Activated naive CD4-positive, alpha-beta T cell treated with anti-CD3 and anti-CD28 coated beads, Interleukin-2, amount 50 U/mL, for 72 hours (primary cell): ENCODE measurements around the gene LNX1. TPM values are rescaled to one million over a fixed set of nuclear protein-coding genes. Genes with fewer than 3 reads are reported as not detected.

Source experiments
- ATAC-seq, 2 donors: fragments of 150-1000 bp; cut with Tn5 transposase; 2 replicates each; pipeline ENCODE4 v1.10.0; 2021; ENCODE audit warnings: mild to moderate bottlenecking in 2 of 2, moderate library complexity in 2 of 2
- DNase-seq, 2 donors: peaks; one replicate each; pipeline ENCODE4 v3.0.0; 2021 to 2022; ENCODE audit warnings: low spot score in 2 of 2
- H3K27ac Mint-ChIP-seq, 2 donors: one replicate each; pipeline ENCODE4 v1.8.0; 2022; ENCODE audit warnings: mild to moderate bottlenecking in 2 of 2, mixed read lengths in 2 of 2
- H3K36me3 Mint-ChIP-seq, 2 donors: one replicate each; pipeline ENCODE4 v1.8.0; 2022; ENCODE audit warnings: mixed read lengths in 2 of 2
- H3K9me3 Mint-ChIP-seq, 2 donors: one replicate each; pipeline ENCODE4 v1.8.0; 2022; ENCODE audit warnings: mixed read lengths in 2 of 2
- total RNA-seq, 2 donors: library from RNA; stranded (reverse); gene quantifications; one replicate each; pipeline ENCODE4 v1.2.3, GENCODE V29; 2022

Gene LNX1
- total RNA-seq, 2 donors from 2014 or later, result not detected

- Mint-ChIP-seq H3K27ac (no peak overlapping the region), H3K36me3 (no peaks in the 10 kb centered on the region), H3K9me3 (no peaks in the 10 kb centered on the region)
- DNase-seq, result no peak
- ATAC-seq, result no peak
These were observed 56.6 kb downstream of the LNX1 start for GRCh38 chr4:53534684-53535083.

GRCh38 chr4:53532521-53532920, 58.8 kb downstream of the LNX1 start:
- H3K36me3 Mint-ChIP-seq, result no peaks in the 10 kb centered on the region
- H3K9me3 Mint-ChIP-seq, result no peaks in the 10 kb centered on the region
- ATAC-seq (no peak), DNase-seq (no peak)
- no peak overlapping the region for H3K27ac Mint-ChIP-seq

- Mint-ChIP-seq H3K36me3 (no peaks in the 10 kb centered on the region), H3K27ac (no peak overlapping the region), H3K9me3 (no peaks in the 10 kb centered on the region)
- DNase-seq (no peak), ATAC-seq (no peak)
These were observed 59.6 kb downstream of the LNX1 start for GRCh38 chr4:53531585-53532224.

GRCh38 chr4:53529025-53529424, 62.3 kb downstream of the LNX1 start:
- ATAC-seq (no peak), DNase-seq (no peak)
- H3K36me3 Mint-ChIP-seq, result no peaks in the 10 kb centered on the region
- no peaks in the 10 kb centered on the region for H3K9me3 Mint-ChIP-seq
- H3K27ac Mint-ChIP-seq, result no peak overlapping the region

GRCh38 chr4:53527930-53528329, 63.4 kb downstream of the LNX1 start:
- Mint-ChIP-seq H3K36me3 (no peaks in the 10 kb centered on the region), H3K9me3 (no peaks in the 10 kb centered on the region), H3K27ac (no peak overlapping the region)
- DNase-seq (no peak), ATAC-seq (no peak)

- ATAC-seq, result no peak
- no peak overlapping the region for H3K27ac Mint-ChIP-seq
- H3K36me3 Mint-ChIP-seq, result no peaks in the 10 kb centered on the region
- DNase-seq, result no peak
- H3K9me3 Mint-ChIP-seq, result no peaks in the 10 kb centered on the region
These were observed 64.0 kb downstream of the LNX1 start for GRCh38 chr4:53527326-53527725.

- no peak overlapping the region for H3K27ac Mint-ChIP-seq
- no peaks in the 10 kb centered on the region for H3K9me3 Mint-ChIP-seq
- no peak for DNase-seq
- no peaks in the 10 kb centered on the region for H3K36me3 Mint-ChIP-seq
- ATAC-seq, result no peak
These were observed 69.0 kb downstream of the LNX1 start for GRCh38 chr4:53522334-53522733.

GRCh38 chr4:53520116-53520515, 71.2 kb downstream of the LNX1 start:
- ATAC-seq (no peak), DNase-seq (no peak)
- H3K9me3 Mint-ChIP-seq, result no peaks in the 10 kb centered on the region
- H3K36me3 Mint-ChIP-seq, result no peaks in the 10 kb centered on the region
- no peak overlapping the region for H3K27ac Mint-ChIP-seq

- no peak for DNase-seq
- Mint-ChIP-seq H3K36me3 (no peaks in the 10 kb centered on the region), H3K9me3 (peaks cover 0 to 4% of the 10 kb centered on the region in 2 donors), H3K27ac (no peak overlapping the region)
- no peak for ATAC-seq
These were observed 72.5 kb downstream of the LNX1 start for GRCh38 chr4:53518807-53519206.

GRCh38 chr4:53515076-53515475, 76.2 kb downstream of the LNX1 start:
- DNase-seq (no peak), ATAC-seq (no peak)
- Mint-ChIP-seq H3K36me3 (no peaks in the 10 kb centered on the region), H3K27ac (no peak overlapping the region), H3K9me3 (peaks cover 0 to 12% of the 10 kb centered on the region in 2 donors)

GRCh38 chr4:53514509-53514908, 76.8 kb downstream of the LNX1 start:
- ATAC-seq, result no peak
- H3K27ac Mint-ChIP-seq, result no peak overlapping the region
- no peaks in the 10 kb centered on the region for H3K36me3 Mint-ChIP-seq
- no peak for DNase-seq
- peaks cover 0 to 12% of the 10 kb centered on the region in 2 donors for H3K9me3 Mint-ChIP-seq

GRCh38 chr4:53512608-53513007, 78.7 kb downstream of the LNX1 start:
- ATAC-seq, result no peak
- Mint-ChIP-seq H3K36me3 (no peaks in the 10 kb centered on the region), H3K27ac (no peak overlapping the region), H3K9me3 (peaks cover 0 to 12% of the 10 kb centered on the region in 2 donors)
- no peak for DNase-seq

- no peak for ATAC-seq
These were observed 80.3 kb downstream of the LNX1 start for GRCh38 chr4:53511014-53511413.

GRCh38 chr4:53510321-53510720, 81.0 kb downstream of the LNX1 start:
- Mint-ChIP-seq H3K36me3 (no peaks in the 10 kb centered on the region), H3K9me3 (peaks cover 0 to 12% of the 10 kb centered on the region in 2 donors), H3K27ac (no peak overlapping the region)
- no peak for ATAC-seq
- no peak for DNase-seq

More at GRCh38 chr4:53511014-53511413, 80.3 kb downstream of the LNX1 start:
- peaks cover 0 to 12% of the 10 kb centered on the region in 2 donors for H3K9me3 Mint-ChIP-seq
- DNase-seq, result no peak
- no peak overlapping the region for H3K27ac Mint-ChIP-seq
- H3K36me3 Mint-ChIP-seq, result no peaks in the 10 kb centered on the region

GRCh38 chr4:53508446-53508845, 82.8 kb downstream of the LNX1 start:
- no peak for ATAC-seq
- Mint-ChIP-seq H3K9me3 (peaks cover 0 to 4% of the 10 kb centered on the region in 2 donors), H3K36me3 (no peaks in the 10 kb centered on the region), H3K27ac (no peak overlapping the region)
- no peak for DNase-seq

GRCh38 chr4:53507671-53508286, 83.5 kb downstream of the LNX1 start:
- Mint-ChIP-seq H3K9me3 (no peaks in the 10 kb centered on the region), H3K27ac (no peak overlapping the region), H3K36me3 (no peaks in the 10 kb centered on the region)
- no peak for DNase-seq
- no peak for ATAC-seq

- Mint-ChIP-seq H3K27ac (no peak overlapping the region), H3K9me3 (no peaks in the 10 kb centered on the region), H3K36me3 (no peaks in the 10 kb centered on the region)
- no peak for DNase-seq
- no peak for ATAC-seq
These were observed 84.2 kb downstream of the LNX1 start for GRCh38 chr4:53507058-53507457.

GRCh38 chr4:53505947-53506346, 85.3 kb downstream of the LNX1 start:
- Mint-ChIP-seq H3K36me3 (no peaks in the 10 kb centered on the region), H3K27ac (no peak overlapping the region), H3K9me3 (no peaks in the 10 kb centered on the region)
- ATAC-seq (no peak), DNase-seq (no peak)
